HG03159 (cell line): Measurements from ENCODE around the gene TAF1C.

Experiments used
- ATAC-seq: cut with Tn5 transposase; IDR thresholded peaks from one replicate; pipeline ENCODE4 v1.9.1; 2021; ENCODE audit warnings: mild to moderate bottlenecking, moderate library complexity; ENCODE audit not compliant: unreplicated experiment

The TAF1C gene

GRCh38 chr16:84184775-84185174 lies 2.1 kb downstream of the TAF1C start:
- no peak for ATAC-seq

- no peak for ATAC-seq
Measured at GRCh38 chr16:84183911-84184591, 2.8 kb downstream of the TAF1C start.

GRCh38 chr16:84183572-84183875 lies 3.3 kb downstream of the TAF1C start:
- no peak for ATAC-seq

GRCh38 chr16:84182680-84183571 lies 3.9 kb downstream of the TAF1C start:
- no peak for ATAC-seq

- no peak for ATAC-seq
Measured at GRCh38 chr16:84182104-84182503, 4.8 kb downstream of the TAF1C start.

GRCh38 chr16:84181144-84181915 lies 5.5 kb downstream of the TAF1C start:
- no peak for ATAC-seq

GRCh38 chr16:84180519-84181140 lies 6.2 kb downstream of the TAF1C start:
- no peak for ATAC-seq

GRCh38 chr16:84179612-84180320 lies 7.1 kb downstream of the TAF1C start:
- ATAC-seq, result no peak

GRCh38 chr16:84178892-84179611 lies 7.8 kb downstream of the TAF1C start:
- no peak for ATAC-seq

GRCh38 chr16:84178146-84178765 lies 8.6 kb downstream of the TAF1C start:
- ATAC-seq, result no peak

- ATAC-seq, result no peak
Measured at GRCh38 chr16:84177741-84178073, 9.2 kb downstream of the TAF1C start.

- no peak for ATAC-seq
Measured at GRCh38 chr16:84176192-84177053, 10.4 kb downstream of the TAF1C start.

GRCh38 chr16:84175350-84176081 lies 11.3 kb downstream of the TAF1C start:
- peak; percentile 75 for ATAC-seq

GRCh38 chr16:84174396-84174795 lies 12.5 kb downstream of the TAF1C start:
- ATAC-seq, result no peak

GRCh38 chr16:84169765-84170310 lies 17.0 kb downstream of the TAF1C start:
- ATAC-seq, result no peak

GRCh38 chr16:84166796-84167695 lies 19.8 kb downstream of the TAF1C start:
- no peak for ATAC-seq

- ATAC-seq, result no peak
Measured at GRCh38 chr16:84165746-84166145, 21.1 kb downstream of the TAF1C start.
